ENCODE data around the gene SLIT3.

GRCh38 chr5:168934169-168934568, 366.8 kb downstream of the SLIT3 start:
- TF ChIP-seq CTCF (IDR thresholded peaks at IDR 0.05) (no peak), POLR2A (IDR thresholded peaks at IDR 0.05) (no peak)

Measured in suprapubic skin (tissue), 3 donors.